Neutrophil (primary cell): ENCODE data around the gene THTPA.

ENCODE experiments used
- H3K27ac ChIP-seq: fragments of 200-600 bp; sonication (generic); 2 replicates; pipeline ENCODE4 v1.5.1; 2016; ENCODE audit warnings: mild to moderate bottlenecking, moderate library complexity
- H3K27me3 ChIP-seq: fragments of 200-600 bp; sonication (generic); 2 replicates; pipeline ENCODE4 v1.6.0; 2016; ENCODE audit warnings: mild to moderate bottlenecking
- H3K36me3 ChIP-seq: fragments of 200-600 bp; sonication (generic); 2 replicates; pipeline ENCODE4 v1.5.1; 2017
- H3K4me1 ChIP-seq, 2 experiments: fragments of 200-600 bp in 1 of 2; sonication (generic) in 1 of 2; 1 replicate in 1 of 2; 2 replicates in 1 of 2; pipeline versions ENCODE4 v1.5.1 to v1.6.1; 2013 to 2016; ENCODE audit warnings: low read depth in 1 of 2, low read length in 1 of 2, mild to moderate bottlenecking in 1 of 2, moderate library complexity in 1 of 2; ENCODE audit not compliant: control insufficient read depth in 1 of 2, insufficient read depth in 1 of 2
- H3K4me3 ChIP-seq, 2 experiments: fragments of 200-600 bp in 1 of 2; sonication (generic) in 1 of 2; 1 replicate in 1 of 2; 2 replicates in 1 of 2; pipeline ENCODE4 v1.5.1; 2013 to 2016; ENCODE audit warnings: low read depth in 1 of 2, low read length in 1 of 2, mild to moderate bottlenecking in 1 of 2, moderate library complexity in 1 of 2
- H3K9me3 ChIP-seq: fragments of 200-600 bp; sonication (generic); 2 replicates; pipeline ENCODE4 v1.5.1; 2016
- TF ChIP-seq, protein P1 (sequence below): fragments of 200-600 bp; sonication (generic); IDR thresholded peaks from 2 replicates; pipeline ENCODE4 v1.5.1; 2016; ENCODE audit warnings: antibody characterized with exemption

Gene THTPA

DNA sequence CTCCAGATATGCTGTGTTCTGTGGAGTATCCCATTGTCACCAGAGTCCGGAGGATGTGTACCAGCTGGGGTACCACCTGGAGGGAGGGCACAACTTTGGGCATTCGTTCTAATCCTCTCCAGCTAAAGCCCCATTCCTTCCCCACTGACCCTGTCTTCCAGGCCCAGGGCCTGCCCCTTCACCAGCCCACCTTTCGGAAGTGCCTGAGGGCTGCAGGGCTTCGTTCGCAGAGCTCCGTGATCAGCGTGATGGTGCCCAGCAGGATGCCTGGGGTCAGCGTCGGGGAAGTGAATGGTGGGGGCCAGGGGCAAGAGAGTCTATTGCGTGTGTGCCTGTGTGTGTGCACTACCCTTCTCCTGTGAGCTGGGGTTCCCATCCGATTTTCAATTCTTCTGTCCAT lies 9.6 kb downstream of the THTPA start:
- Histone ChIP-seq H3K9me3 (no peaks in the 10 kb centered on the region), H3K27ac (no peak overlapping the region), H3K4me3 (no peak overlapping the region), H3K27me3 (no peaks in the 10 kb centered on the region), H3K4me1 (peaks cover 23 to 40% of the 10 kb centered on the region in 2 experiments), H3K36me3 (peaks cover 53% of the 10 kb centered on the region)
- TF ChIP-seq, protein P1, sequence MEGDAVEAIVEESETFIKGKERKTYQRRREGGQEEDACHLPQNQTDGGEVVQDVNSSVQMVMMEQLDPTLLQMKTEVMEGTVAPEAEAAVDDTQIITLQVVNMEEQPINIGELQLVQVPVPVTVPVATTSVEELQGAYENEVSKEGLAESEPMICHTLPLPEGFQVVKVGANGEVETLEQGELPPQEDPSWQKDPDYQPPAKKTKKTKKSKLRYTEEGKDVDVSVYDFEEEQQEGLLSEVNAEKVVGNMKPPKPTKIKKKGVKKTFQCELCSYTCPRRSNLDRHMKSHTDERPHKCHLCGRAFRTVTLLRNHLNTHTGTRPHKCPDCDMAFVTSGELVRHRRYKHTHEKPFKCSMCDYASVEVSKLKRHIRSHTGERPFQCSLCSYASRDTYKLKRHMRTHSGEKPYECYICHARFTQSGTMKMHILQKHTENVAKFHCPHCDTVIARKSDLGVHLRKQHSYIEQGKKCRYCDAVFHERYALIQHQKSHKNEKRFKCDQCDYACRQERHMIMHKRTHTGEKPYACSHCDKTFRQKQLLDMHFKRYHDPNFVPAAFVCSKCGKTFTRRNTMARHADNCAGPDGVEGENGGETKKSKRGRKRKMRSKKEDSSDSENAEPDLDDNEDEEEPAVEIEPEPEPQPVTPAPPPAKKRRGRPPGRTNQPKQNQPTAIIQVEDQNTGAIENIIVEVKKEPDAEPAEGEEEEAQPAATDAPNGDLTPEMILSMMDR: no peak

DNA sequence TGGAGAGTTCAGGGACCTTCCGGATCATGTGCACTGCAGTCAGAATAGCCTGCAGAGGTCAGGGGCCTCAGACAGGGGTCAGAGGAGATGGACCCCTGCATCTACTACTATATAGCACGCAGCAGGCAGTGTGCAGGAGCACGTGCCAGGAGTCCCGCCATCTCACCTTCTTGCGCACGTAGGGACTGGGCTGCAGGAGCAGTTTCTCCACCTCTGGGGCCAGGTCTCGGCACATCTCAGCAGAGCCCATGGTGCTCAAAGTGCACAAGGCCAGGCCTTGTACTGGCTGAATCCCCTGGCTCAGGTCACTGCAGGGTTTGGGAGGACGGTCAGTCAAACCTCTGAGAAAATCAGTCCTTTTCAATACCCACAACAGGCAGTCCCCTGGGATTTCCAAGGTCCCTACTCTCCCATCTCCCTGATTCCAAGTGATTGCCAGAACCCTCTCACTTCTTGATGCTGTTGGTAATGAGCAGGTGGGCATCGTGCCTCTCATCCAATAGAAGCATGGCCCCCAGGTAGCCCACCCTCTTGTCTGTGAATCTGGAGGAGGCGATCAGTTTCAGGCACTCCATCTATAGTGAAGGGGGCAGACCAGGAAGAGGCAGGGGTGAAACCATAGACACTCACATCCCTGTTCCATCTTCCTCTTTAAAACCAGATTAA lies 10.2 kb downstream of the THTPA start:
- H3K27me3 ChIP-seq: no peaks in the 10 kb centered on the region
- peaks cover 47% of the 10 kb centered on the region for H3K36me3 ChIP-seq
- TF ChIP-seq, protein P1: no peak
- peaks cover 23 to 40% of the 10 kb centered on the region in 2 experiments for H3K4me1 ChIP-seq
- H3K27ac ChIP-seq: peak overlapping the region; percentile 78
- H3K9me3 ChIP-seq: no peaks in the 10 kb centered on the region
- H3K4me3 ChIP-seq: peak overlapping the region; percentile 86 to 89

DNA sequence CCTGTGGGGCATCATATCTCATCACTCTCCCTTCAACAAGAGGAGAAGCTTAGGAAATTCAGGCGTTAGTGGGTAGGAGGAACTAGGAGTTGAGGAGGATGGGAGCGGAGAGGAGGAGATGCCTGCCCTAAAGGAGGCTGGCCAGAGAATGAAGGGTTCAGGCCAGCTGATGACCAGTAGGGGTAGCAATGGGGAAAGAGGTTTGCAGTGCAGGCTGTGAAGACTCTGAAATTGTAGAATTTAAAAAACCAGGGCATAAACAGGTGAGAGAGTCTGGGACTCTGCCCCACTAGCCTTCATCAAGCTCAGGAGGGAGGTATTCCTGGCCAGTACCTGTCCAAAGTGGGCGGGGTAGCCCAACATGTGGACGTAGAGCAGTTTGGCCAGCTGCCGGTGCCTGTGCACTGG lies 10.7 kb downstream of the THTPA start:
- H3K36me3 ChIP-seq: peaks cover 41% of the 10 kb centered on the region
- no peaks in the 10 kb centered on the region for H3K9me3 ChIP-seq
- H3K27ac ChIP-seq: peak overlapping the region; percentile 78
- peaks cover 3% of the 10 kb centered on the region for H3K27me3 ChIP-seq
- H3K4me1 ChIP-seq: peaks cover 23 to 41% of the 10 kb centered on the region in 2 experiments
- peak overlapping the region; percentile 86 to 89 for H3K4me3 ChIP-seq
- TF ChIP-seq, protein P1: no peak

DNA sequence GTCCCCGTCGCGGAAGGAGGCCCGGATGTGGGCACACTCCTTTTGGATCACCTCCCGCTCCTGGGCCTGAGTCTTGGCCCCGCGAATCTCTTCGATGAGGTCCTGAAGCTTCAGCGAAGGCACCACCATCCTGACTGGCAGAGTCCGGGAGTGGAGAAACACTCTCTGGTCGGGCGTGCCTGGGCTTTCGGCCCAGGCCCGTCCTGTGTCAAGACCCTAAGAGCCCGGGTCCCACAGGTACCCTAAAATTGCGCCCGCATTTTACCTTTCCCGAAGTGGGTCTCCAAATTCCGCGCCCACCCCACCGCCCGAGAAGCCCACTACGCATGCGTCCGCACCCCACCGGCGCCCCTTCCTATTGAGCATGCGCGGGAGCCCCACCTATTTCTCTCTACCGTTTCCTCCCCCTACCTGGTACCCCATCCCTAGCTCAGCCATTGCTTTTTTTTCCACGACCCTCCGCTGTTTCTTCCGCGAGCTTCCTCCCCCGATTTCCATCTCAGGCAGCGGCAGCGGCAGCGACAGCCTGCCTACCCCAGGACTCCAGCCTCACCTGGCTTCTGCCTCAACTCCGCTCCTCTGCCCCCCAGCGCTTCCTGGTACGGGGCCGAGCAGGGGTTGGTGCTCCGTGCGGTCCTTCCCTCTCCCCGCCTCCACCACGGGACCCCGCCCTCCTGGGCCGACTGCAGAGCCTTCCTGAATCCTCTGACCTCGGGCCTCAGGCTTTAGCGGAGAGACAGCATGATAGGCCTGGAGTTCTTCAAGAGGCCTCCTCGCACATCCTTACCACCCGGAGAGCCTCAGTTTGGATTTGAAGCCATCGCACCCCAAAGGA lies 11.3 kb downstream of the THTPA start, which contains the start of gene AP1G2:
Gene AP1G2, minus strand, starts transcription at position 606 of the 835 bp plus-strand sequence. Its CDS starts 477 bp downstream, at position 129.
- Histone ChIP-seq H3K27me3 (peaks cover 9% of the 10 kb centered on the region), H3K9me3 (no peaks in the 10 kb centered on the region), H3K27ac (peak within 1 kb of the TSS; percentile 78), H3K4me1 (peaks cover 28 to 47% of the 10 kb centered on the region in 2 experiments), H3K36me3 (peaks cover 35% of the 10 kb centered on the region), H3K4me3 (peak within 1 kb of the TSS; percentile 86 to 89)
- TF ChIP-seq, protein P1: peak; percentile 17

DNA sequence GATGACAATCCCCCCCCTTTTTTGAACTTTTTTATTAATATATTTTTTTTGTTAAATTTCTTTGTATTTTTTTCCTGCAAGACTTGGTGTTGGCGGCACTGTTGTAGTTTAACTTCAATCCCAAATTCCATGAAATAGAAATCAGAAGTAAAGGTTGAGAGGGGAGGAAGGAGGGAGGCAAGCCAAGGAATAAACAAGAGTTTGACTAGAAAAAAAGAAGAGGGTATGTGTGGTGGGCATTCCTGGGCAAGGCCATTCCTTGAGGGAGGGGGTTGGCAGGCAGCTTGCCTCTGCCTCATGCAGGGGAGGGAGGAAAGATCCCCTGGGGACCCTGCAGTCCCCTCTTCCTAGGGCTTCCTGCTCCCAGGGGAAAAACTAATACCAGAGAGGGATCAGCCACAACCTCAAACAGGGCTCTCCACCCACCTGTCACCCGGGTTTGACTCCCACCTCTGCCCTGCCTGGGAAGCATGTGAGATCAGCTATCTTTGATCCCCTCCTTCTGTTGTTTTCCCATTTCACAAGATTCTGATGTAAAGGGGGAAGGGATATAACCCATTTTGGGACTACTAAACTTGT lies 12.0 kb downstream of the THTPA start:
- Histone ChIP-seq H3K27me3 (peaks cover 16% of the 10 kb centered on the region), H3K9me3 (no peaks in the 10 kb centered on the region), H3K4me3 (peak overlapping the region; percentile 86 to 89), H3K4me1 (peaks cover 29 to 42% of the 10 kb centered on the region in 2 experiments), H3K36me3 (peaks cover 31% of the 10 kb centered on the region), H3K27ac (peak overlapping the region; percentile 78)
- TF ChIP-seq, protein P1: no peak
